HG03439 (cell line): ENCODE measurements around the gene TENT5D.
"Not testable (repeated sequence)": the region's sequence is repeated elsewhere in the genome, so short reads cannot be mapped to it uniquely, and the experiment has no call there.

ENCODE experiments used
- ATAC-seq: cut with Tn5 transposase; IDR thresholded peaks from one replicate; pipeline ENCODE4 v1.9.1; 2021; ENCODE audit warnings: mild to moderate bottlenecking, moderate library complexity; ENCODE audit not compliant: unreplicated experiment

The TENT5D gene

DNA sequence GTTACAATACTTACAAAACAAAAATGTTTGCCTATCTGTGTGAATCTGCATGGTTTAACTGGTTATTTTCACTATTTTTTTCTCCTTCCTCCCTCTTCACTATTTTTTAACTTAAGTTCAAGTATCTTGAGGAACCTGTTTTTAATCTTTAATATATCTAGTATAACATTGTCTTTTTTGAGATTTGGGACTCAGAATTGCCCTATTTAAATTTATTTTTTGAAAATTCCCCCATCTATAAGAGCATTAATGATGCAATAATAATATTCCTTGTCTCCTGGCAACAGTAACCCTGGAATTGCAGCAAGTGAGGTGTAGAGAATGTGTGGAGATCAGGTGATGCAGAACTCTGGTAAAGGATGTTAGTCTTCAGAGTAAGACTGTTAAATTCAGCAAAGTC, at the start of gene TENT5D:
Gene TENT5D, plus strand, starts transcription at position 301 of the 400 bp plus-strand sequence. CDS start 22,093 bp downstream, outside the sequence.
- no peak for ATAC-seq

DNA sequence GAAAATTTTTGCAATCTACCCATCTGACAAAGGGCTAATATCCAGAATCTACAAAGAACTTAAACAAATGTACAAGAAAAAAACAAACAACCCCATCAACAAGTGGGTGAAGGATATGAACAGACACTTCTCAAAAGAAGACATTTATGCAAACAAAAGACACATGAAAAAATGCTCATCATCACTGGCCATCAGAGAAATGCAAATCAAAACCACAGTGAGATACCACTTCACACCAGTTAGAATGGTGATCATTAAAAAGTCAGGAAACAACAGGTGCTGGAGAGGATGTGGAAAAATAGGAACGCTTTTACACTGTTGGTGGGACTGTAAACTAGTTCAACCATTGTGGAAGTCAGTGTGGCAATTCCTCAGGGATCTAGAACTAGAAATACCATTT, 34.6 kb upstream of the TENT5D start:
- ATAC-seq = not testable (repeated sequence)

DNA sequence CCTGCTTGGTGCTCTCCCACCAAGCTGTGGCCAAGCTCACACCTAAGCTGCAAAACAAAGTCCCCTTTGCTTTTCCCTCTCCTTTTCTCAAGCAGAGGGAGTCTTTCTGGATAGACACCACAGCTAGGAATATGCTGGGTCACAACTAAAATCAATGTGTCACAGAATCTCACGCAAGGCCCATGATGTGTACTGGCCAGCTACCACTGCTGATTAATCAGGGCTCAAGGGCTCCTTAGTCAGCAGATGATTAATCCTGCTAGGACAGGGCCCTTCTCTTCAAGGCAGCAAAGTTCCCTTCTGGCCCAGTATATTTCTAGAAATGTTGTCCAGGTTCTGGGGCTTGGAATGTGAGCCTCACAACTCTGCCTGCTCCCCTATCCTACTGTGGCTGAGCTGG, 32.0 kb upstream of the TENT5D start:
- no peak for ATAC-seq

DNA sequence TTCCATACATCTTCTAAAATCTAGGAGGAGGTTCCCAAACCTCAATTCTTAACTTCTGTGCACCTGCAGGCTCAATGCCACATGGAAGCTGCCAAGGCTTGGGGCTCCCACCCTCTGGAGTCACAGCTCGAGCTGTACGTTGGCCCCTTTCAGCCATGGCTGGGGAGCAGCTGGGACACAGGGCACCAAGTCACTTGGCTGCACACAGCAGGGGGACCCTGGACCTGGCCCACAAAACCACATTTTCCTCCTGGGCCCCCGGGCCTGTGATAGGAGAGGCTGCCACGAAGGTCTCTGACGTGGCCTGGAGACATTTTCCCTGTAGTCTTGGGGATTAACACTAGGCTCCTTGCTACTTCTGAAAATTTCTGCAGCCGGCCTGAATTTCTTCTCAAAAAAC, 8.2 kb upstream of the TENT5D start:
- no peak for ATAC-seq

DNA sequence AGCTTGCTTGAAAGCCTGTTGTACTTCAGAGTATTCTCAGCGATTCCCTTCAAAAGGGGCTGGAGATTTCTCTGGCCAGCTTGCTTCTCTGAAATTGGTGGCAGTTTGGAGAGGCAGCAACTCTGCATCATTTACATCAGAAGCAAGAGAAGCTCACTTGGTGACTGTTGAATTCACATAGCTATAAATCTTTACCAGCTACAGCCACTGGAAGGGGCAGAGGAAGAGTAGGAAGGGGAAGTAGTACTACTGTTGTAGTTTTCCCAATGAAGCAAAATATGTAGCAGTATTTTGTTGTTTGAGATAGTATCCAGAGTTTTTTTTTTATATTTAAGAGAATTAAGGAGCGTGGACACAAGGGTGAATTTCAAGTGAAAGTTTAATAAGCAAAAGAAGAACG, 2.8 kb downstream of the TENT5D start:
- ATAC-seq = no peak

DNA sequence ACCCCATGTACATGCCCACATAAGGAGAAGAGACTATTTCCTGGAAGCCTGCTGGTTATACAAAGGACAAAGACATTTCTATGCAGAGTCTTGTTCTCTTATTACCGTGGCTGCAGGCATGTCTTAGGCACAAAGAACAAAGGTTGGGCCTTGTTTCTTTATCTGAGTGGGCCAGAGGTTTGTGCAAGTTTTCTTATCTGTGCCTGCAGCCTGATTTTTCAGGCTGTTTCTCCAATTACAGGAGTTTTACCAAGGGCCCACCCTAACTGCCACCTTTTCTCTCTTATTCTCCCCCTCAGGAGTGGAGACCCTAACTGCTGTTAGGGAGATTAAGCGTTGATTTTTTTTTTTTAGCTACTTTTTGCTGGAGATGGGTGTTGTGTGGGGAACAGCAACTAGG, 3.5 kb downstream of the TENT5D start:
- ATAC-seq = no peak

DNA sequence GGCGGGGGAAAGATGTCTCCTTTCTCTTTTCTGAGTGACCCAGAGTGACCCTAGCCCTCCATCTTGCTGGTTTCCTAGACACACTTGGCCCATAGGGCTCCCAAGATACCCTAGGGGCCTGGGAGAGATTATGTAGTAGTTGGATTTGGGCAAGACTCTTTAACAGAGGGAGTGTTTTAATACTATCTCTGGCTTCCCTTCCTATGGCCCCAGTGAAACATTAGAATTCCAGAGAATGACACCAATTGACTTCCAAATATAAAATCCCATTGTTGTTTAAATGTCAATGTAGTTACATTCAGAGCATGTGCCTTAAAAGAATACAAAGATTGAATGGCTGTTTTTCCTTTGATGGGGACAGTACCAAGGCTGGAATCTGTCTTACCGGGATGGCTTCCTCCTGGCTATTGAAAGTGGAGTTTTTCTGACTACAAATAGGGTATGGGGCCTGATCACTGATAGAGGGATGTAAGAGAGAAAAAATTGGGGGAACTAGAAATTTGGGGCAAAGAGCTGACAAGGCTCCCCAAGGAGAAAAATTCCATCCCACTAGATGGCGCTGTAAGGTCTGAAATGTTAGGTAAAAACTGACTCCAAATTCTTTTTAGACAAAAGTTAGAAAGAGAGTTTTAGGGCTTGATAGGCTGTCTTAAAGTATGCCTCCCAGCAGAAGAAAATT, 10.7 kb downstream of the TENT5D start:
- no peak for ATAC-seq

DNA sequence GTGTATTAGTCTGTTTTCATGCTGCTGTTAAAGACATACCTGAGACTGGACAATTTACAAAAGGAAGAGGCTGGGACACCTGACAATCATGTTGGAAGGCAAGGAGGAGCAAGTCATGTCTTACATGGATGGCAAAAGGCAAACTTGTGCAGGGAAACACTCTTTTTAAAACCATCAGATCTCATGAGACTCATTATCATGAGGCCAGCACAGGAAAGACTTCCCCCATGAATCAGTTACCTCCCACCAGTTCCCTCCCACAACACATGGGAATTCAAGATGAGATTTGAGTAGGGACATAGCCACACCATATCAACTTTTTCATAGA, 11.2 kb downstream of the TENT5D start:
- ATAC-seq = no peak

DNA sequence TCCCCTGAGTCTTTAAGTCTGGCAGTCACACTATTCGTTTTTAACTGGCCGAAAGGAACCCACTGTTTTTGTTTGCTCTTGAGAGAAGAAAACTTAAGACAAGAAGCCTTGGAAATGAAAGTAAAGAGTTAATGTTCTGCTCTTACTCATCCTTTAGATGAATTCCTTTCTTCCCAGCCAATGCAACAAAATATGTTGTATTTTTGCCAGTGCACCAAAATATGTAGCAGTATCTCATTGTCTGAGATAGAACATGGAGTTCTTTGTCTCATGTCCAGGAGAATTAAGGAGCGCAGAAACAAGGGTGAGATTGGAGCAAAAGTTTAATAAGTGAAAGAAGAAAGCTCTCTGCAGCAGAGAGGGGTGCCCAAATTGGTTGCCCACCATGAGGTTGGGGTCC, 12.2 kb downstream of the TENT5D start:
- ATAC-seq = no peak

DNA sequence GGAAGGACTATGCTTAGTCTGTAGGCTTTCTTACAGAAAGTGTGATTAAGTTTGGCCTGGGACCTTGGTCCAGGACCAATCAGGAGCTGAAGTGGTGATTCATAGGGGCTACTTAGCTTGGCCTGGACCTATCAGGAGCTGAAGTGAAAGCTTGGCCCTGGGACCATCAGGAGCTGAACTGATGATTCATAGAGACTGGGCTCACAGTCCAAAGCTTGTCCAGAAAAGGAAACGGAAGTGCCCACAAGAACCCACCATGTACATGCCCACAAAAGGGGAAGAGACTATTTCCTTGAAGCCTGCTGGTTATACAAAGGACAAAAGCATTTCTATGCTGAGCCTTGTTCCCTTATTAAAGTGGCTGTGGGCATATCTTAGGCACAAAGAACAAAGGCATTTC, 12.6 kb downstream of the TENT5D start:
- no peak for ATAC-seq

DNA sequence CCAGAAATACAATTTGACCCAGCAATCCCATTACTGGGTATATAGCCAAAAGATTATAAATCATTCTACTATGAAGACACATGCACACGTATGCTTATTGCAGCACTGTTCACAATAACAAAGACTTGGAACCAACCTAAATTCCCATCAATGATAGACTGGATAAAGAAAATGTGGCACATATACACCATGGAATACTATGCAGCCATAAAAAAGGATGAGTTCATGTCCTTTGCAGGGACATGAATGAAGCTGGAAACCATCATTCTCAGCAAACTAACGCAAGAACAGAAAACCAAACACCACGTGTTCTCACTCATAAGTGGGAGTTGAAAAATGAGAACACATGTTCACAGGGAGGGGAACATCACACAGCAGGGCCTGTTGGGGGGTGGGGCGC, 47.9 kb downstream of the TENT5D start:
- ATAC-seq = not testable (repeated sequence)

DNA sequence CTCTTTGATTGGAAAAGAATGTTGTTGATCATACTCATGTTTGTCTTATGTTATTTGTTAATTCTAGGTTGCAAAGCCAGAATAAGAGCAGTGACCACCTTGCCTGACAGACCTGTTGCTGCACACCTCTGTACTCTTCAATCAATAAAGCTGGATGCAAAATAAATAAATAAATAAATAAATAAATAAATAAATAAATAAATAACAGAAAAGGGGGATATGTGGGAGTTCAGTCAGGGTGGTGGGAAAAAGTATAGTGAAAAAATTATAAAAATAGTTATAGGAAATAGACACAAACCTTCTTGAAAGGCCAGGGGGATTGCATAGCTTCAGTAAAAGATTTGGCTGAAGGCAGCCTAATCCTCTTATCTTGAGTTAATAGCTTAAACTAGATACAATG, 51.3 kb downstream of the TENT5D start:
- ATAC-seq = no peak

DNA sequence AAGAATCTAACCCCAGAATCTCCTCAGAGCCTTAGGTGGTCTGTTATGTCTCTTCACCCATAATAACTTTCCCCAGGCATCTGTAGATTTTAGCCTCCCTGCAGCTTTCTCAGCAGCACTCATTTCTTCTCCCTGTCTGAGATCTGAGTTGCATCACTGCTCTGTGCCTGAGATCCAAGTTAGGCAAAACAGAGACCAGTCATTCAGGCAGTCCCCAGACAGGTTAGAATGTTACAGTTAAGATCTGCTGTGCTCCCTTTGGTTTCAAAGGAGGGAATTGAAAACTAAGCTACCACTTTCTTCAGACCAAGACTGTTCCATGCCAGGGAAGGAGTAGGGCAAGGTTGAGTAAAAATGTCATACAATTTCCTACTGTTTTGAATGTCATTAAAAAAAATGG, 65.3 kb downstream of the TENT5D start:
- ATAC-seq = no peak

DNA sequence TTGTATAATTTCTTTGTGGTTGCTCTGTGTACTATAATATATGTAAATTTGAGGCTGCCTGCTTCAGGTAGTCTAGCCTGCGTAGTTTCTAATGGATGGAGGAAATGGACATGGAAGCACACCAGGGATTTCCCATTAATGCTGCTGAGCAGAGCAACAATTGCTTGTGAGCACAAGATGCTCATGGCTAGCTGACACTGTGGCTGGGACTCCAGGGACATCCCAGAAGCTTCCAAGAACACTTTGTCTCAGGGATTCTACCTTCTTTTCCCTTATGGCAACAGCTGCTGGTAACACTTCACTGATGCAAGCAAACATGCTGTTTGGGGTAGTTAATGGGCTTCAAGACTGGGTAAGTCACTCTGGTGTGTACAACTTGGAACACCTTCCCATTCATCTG, 66.1 kb downstream of the TENT5D start:
- ATAC-seq = no peak

DNA sequence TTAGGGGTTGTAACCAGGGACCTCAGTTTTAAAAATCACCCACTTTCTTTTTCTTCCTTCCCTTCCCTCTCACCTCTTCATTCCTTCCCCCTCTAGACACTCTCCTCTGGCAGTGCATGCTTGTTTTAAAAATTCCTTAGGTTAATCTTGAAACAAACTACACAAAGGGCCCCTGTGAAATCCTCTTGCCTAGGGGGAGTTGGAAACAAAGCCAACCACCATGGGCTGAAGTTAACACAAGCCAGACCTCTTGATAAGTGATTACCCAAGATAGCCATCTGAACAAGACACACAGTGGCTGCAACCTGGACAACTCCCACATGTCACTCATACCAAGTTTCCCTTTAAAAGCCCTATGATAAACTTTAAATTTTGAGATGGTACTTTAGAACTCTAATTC, 68.9 kb downstream of the TENT5D start:
- ATAC-seq = no peak
